A673 (cell line): ENCODE results near the gene ZFAND5. TPM values are rescaled to one million over a fixed set of nuclear protein-coding genes. Genes with fewer than 3 reads are reported as not detected.

Experiments used
- BruUV-seq: library from RNA; stranded (reverse); fragments of 400-500 nt; replicated peaks from 2 replicates; lab custom pipeline; 2021; lab: Mats Ljungman, UMichigan
- CTCF ChIA-PET: fragments of 300-600 bp; sonication (Branson Sonifier 250); formaldehyde crosslinking; loops from one replicate; lab custom pipeline; 2022; ENCODE audit warnings: antibody characterized with exemption; lab: Charles Lee
- POLR2A ChIA-PET: fragments of 300-600 bp; sonication (Branson Sonifier 250); formaldehyde crosslinking; loops from one replicate; lab custom pipeline; 2022; ENCODE audit warnings: antibody characterized with exemption; ENCODE audit not compliant: low non-redundant PET; lab: Charles Lee
- DNase-seq: peaks from one replicate; pipeline ENCODE4 v3.0.0-alpha.2; 2015; ENCODE audit warnings: low spot score
- H3K27ac ChIP-seq: fragments of 200-600 bp; sonication (generic); 2 replicates; pipeline ENCODE4 v1.5.1; 2016; ENCODE audit warnings: mixed run types, low read depth, mild to moderate bottlenecking, mixed read lengths, antibody characterized with exemption, low read length; ENCODE audit not compliant: poor library complexity, severe bottlenecking
- H3K27me3 ChIP-seq: fragments of 200-600 bp; sonication (generic); replicated peaks from 2 replicates; pipeline ENCODE4 v1.6.1; 2017; ENCODE audit warnings: mixed run types, low read depth, mild to moderate bottlenecking, mixed read lengths, antibody characterized with exemption, low read length; ENCODE audit not compliant: insufficient read depth, poor library complexity
- H3K36me3 ChIP-seq: fragments of 200-600 bp; sonication (generic); 2 replicates; pipeline ENCODE4 v1.6.1; 2016; ENCODE audit warnings: mixed run types, mild to moderate bottlenecking, mixed read lengths, antibody characterized with exemption, low read length; ENCODE audit not compliant: insufficient read depth, poor library complexity, severe bottlenecking
- H3K4me1 ChIP-seq: fragments of 200-600 bp; sonication (generic); 2 replicates; pipeline ENCODE4 v1.6.1; 2017; ENCODE audit warnings: mixed run types, mild to moderate bottlenecking, mixed read lengths, antibody characterized with exemption, low read length; ENCODE audit not compliant: insufficient read depth, poor library complexity, severe bottlenecking
- H3K4me3 ChIP-seq: fragments of 200-600 bp; sonication (generic); 2 replicates; pipeline ENCODE4 v1.5.1; 2016; ENCODE audit warnings: low read depth, mixed run types, mild to moderate bottlenecking, mixed read lengths, low read length; ENCODE audit not compliant: poor library complexity, severe bottlenecking
- H3K9me3 ChIP-seq: fragments of 200-600 bp; sonication (generic); 2 replicates; pipeline ENCODE4 v1.6.1; 2016; ENCODE audit warnings: mixed run types, low read depth, mild to moderate bottlenecking, mixed read lengths, antibody characterized with exemption, low read length; ENCODE audit not compliant: poor library complexity, severe bottlenecking
- CTCF ChIP-seq: fragments of 300-800, 200-600 bp; sonication (generic); conservative IDR thresholded peaks from 2 replicates; pipeline ENCODE4 v1.5.1; 2017; ENCODE audit warnings: low read depth, mild to moderate bottlenecking, antibody characterized with exemption, low read length, moderate library complexity, mixed read lengths
- EZH2 ChIP-seq: fragments of 200-600 bp; sonication (generic); IDR thresholded peaks from 2 replicates; pipeline ENCODE4 v1.6.1; 2017; ENCODE audit warnings: borderline replicate concordance, low read depth, mild to moderate bottlenecking, mixed read lengths, antibody characterized with exemption, low read length; ENCODE audit not compliant: poor library complexity, severe bottlenecking
- intact Hi-C: fragments of 100-400 bp; cut with micrococcal nuclease; formaldehyde crosslinking; loops from one replicate; pipeline ENCODE4 v1.10.0; 2022; ENCODE audit not compliant: unreplicated experiment
- total RNA-seq: library from RNA; stranded (reverse); gene quantifications from 2 replicates; pipeline ENCODE4 v1.2.3, GENCODE V29; 2021

The ZFAND5 gene
- total RNA-seq, 1 experiment from 2014 or later = 194 TPM

GRCh38 chr9:72400866-72401265 lies 35.9 kb upstream of the ZFAND5 start:
- H3K36me3 ChIP-seq = no peaks in the 10 kb centered on the region
- no peak overlapping the region for H3K4me3 ChIP-seq
- intact Hi-C loops = no loop called here
- ChIA-PET POLR2A (no interaction called here), CTCF (no interaction called here)
- BruUV-seq = no TSS peak
- no peak for DNase-seq
- no peaks in the 10 kb centered on the region for H3K27me3 ChIP-seq
- peaks cover 8% of the 10 kb centered on the region for H3K4me1 ChIP-seq
- no peaks in the 10 kb centered on the region for H3K9me3 ChIP-seq
- H3K27ac ChIP-seq = no peak overlapping the region
- TF ChIP-seq EZH2 (no peak), CTCF (no peak)

- intact Hi-C loops = no loop called here
- BruUV-seq = no TSS peak
- TF ChIP-seq EZH2 (no peak), CTCF (no peak)
- POLR2A ChIA-PET = no interaction called here
- no peak overlapping the region for H3K4me3 ChIP-seq
- CTCF ChIA-PET = no interaction called here
- H3K9me3 ChIP-seq = no peaks in the 10 kb centered on the region
- H3K4me1 ChIP-seq = peaks cover 8% of the 10 kb centered on the region
- no peaks in the 10 kb centered on the region for H3K36me3 ChIP-seq
- H3K27me3 ChIP-seq = no peaks in the 10 kb centered on the region
- H3K27ac ChIP-seq = no peak overlapping the region
- DNase-seq = no peak
These were observed 34.4 kb upstream of the ZFAND5 start for GRCh38 chr9:72399391-72399790.

GRCh38 chr9:72396247-72397091 lies 31.5 kb upstream of the ZFAND5 start:
- CTCF ChIA-PET = no interaction called here
- intact Hi-C loops = no loop called here

More at GRCh38 chr9:72396247-72397091, 31.5 kb upstream of the ZFAND5 start:
- Histone ChIP-seq H3K27me3 (no peaks in the 10 kb centered on the region), H3K36me3 (no peaks in the 10 kb centered on the region), H3K4me1 (peaks cover 8% of the 10 kb centered on the region), H3K4me3 (no peak overlapping the region), H3K9me3 (no peaks in the 10 kb centered on the region), H3K27ac (no peak overlapping the region)
- POLR2A ChIA-PET = no interaction called here
- TF ChIP-seq CTCF (no peak), EZH2 (no peak)
- DNase-seq = peak; percentile 7
- BruUV-seq = no TSS peak
